NCI-H1092 treated with DMSO at 0.1 percent for 48 hours (cell line): Measurements from ENCODE around the gene DOCK6.

ENCODE experiments used
- DNase-seq: peaks from one replicate; lab custom pipeline; 2025; lab: John Stamatoyannopoulos, UW

DOCK6 gene

GRCh38 chr19:11273989-11274388, 11.7 kb upstream of the DOCK6 start:
- DNase-seq, result no peak

GRCh38 chr19:11273296-11273695, 11.0 kb upstream of the DOCK6 start:
- DNase-seq, result no peak

GRCh38 chr19:11269408-11269807, 7.1 kb upstream of the DOCK6 start:
- no peak for DNase-seq

GRCh38 chr19:11268783-11269267, 6.5 kb upstream of the DOCK6 start:
- DNase-seq, result no peak

GRCh38 chr19:11267316-11268085, 5.2 kb upstream of the DOCK6 start:
- no peak for DNase-seq

GRCh38 chr19:11265785-11266236, 3.5 kb upstream of the DOCK6 start:
- DNase-seq, result peak; percentile 14

GRCh38 chr19:11265177-11265784, 3.0 kb upstream of the DOCK6 start:
- no peak for DNase-seq

- DNase-seq, result no peak
Observed at GRCh38 chr19:11264452-11265176, 2.3 kb upstream of the DOCK6 start.

GRCh38 chr19:11263726-11264125, 1.4 kb upstream of the DOCK6 start:
- no peak for DNase-seq

GRCh38 chr19:11261431-11261970, 823 bp downstream of the DOCK6 start:
- no peak for DNase-seq

GRCh38 chr19:11260996-11261395, 1.3 kb downstream of the DOCK6 start:
- DNase-seq, result no peak

- no peak for DNase-seq
Observed at GRCh38 chr19:11257846-11258380, 4.4 kb downstream of the DOCK6 start.

- no peak for DNase-seq
Observed at GRCh38 chr19:11256189-11256588, 6.1 kb downstream of the DOCK6 start.

- DNase-seq, result no peak
Observed at GRCh38 chr19:11254666-11255065, 7.7 kb downstream of the DOCK6 start.

GRCh38 chr19:11252665-11253355, 9.5 kb downstream of the DOCK6 start:
- DNase-seq, result no peak

- DNase-seq, result no peak
Observed at GRCh38 chr19:11251650-11252314, 10.5 kb downstream of the DOCK6 start.

- DNase-seq, result no peak
Observed at GRCh38 chr19:11251217-11251616, 11.1 kb downstream of the DOCK6 start.

GRCh38 chr19:11248852-11249251, 13.5 kb downstream of the DOCK6 start:
- no peak for DNase-seq

GRCh38 chr19:11247934-11248333, 14.4 kb downstream of the DOCK6 start:
- no peak for DNase-seq

GRCh38 chr19:11247391-11247790, 14.9 kb downstream of the DOCK6 start:
- DNase-seq, result no peak

GRCh38 chr19:11246941-11247340, 15.4 kb downstream of the DOCK6 start:
- no peak for DNase-seq
